Natural killer cell (primary cell): Measurements from ENCODE around the gene ZBED1. TPM values are rescaled to one million over a fixed set of nuclear protein-coding genes. Genes with fewer than 3 reads are reported as not detected.
A peak's percentile ranks its signal among the peaks of the same experiment; 100 is the strongest.

Source experiments
- ATAC-seq, 3 donors: fragments of 150-1000 bp in 2 of 3; fragments of 200-7000 bp in 1 of 3; cut with Tn5 transposase; 1 replicate in 1 of 3; 2 replicates in 2 of 3; pipeline ENCODE4 v1.10.0; 2021; ENCODE audit warnings: mild to moderate bottlenecking in 2 of 3, moderate library complexity in 2 of 3
- DNase-seq, 2 donors: peaks; one replicate each; pipeline versions ENCODE4 v3.0.0 to v3.0.0-alpha.2; 2013 to 2021; ENCODE audit warnings: mixed read lengths in 1 of 2
- H3K27ac ChIP-seq: one replicate; pipeline ENCODE4 v1.5.1; 2013; ENCODE audit warnings: mild to moderate bottlenecking, low read length
- H3K27me3 ChIP-seq: one replicate; pipeline ENCODE4 v1.6.1; 2013; ENCODE audit warnings: low read length; ENCODE audit not compliant: control insufficient read depth, insufficient read depth
- H3K36me3 ChIP-seq: one replicate; pipeline ENCODE4 v1.6.1; 2013; ENCODE audit warnings: low read length; ENCODE audit not compliant: control insufficient read depth, insufficient read depth
- H3K4me1 ChIP-seq: one replicate; pipeline ENCODE4 v1.6.1; 2013; ENCODE audit warnings: low read length; ENCODE audit not compliant: control insufficient read depth, insufficient read depth
- H3K4me3 ChIP-seq: one replicate; pipeline ENCODE4 v1.5.1; 2013; ENCODE audit warnings: low read length
- H3K9me3 ChIP-seq: one replicate; pipeline ENCODE4 v1.6.1; 2013; ENCODE audit warnings: low read length; ENCODE audit not compliant: control insufficient read depth, insufficient read depth
- H3K27ac Mint-ChIP-seq, 2 donors: one replicate each; pipeline ENCODE4 v1.8.0; 2022; ENCODE audit warnings: mild to moderate bottlenecking in 2 of 2, mixed read lengths in 2 of 2, moderate library complexity in 1 of 2
- H3K27me3 Mint-ChIP-seq, 2 donors: one replicate each; pipeline ENCODE4 v1.8.0; 2022; ENCODE audit warnings: low read depth in 2 of 2, mixed read lengths in 2 of 2
- H3K36me3 Mint-ChIP-seq: one replicate; pipeline ENCODE4 v1.8.0; 2022; ENCODE audit warnings: mixed read lengths
- H3K4me1 Mint-ChIP-seq, 2 donors: one replicate each; pipeline ENCODE4 v1.8.0; 2022; ENCODE audit warnings: mixed read lengths in 2 of 2
- H3K4me3 Mint-ChIP-seq: one replicate; pipeline ENCODE4 v1.8.0; 2022; ENCODE audit warnings: mild to moderate bottlenecking, moderate library complexity, mixed read lengths
- H3K9me3 Mint-ChIP-seq, 2 donors: one replicate each; pipeline ENCODE4 v1.8.0; 2022; ENCODE audit warnings: mixed read lengths in 2 of 2
- CTCF ChIP-seq: fragments of 200-600 bp; IDR thresholded peaks from one replicate; pipeline ENCODE4 v1.8.0; 2022; ENCODE audit warnings: antibody characterized with exemption
- WGBS: methylation state at CpG from one replicate; pipeline ENCODE4 v1.1.7; 2013; ENCODE audit warnings: missing lambda C conversion rate; ENCODE audit not compliant: insufficient coverage; 5-methylcytosine and 5-hydroxymethylcytosine counted together
- intact Hi-C: fragments of 100-400 bp; cut with micrococcal nuclease; formaldehyde crosslinking; loops from one replicate; pipeline ENCODE4 v1.14.2; 2022
- total RNA-seq, 4 donors: library from RNA; stranded (reverse); fragments of 120-200 nt in 1 of 4; gene quantifications; one replicate each; pipeline versions ENCODE4 v1.2.3 to v1.2.4, GENCODE V29; 2013 to 2022

The ZBED1 gene
- total RNA-seq, 3 donors from 2014 or later (not counting 1 experiment from before 2014, with no cell fraction given): 30.5 to 36.3 (median 33.8) TPM

DNA sequence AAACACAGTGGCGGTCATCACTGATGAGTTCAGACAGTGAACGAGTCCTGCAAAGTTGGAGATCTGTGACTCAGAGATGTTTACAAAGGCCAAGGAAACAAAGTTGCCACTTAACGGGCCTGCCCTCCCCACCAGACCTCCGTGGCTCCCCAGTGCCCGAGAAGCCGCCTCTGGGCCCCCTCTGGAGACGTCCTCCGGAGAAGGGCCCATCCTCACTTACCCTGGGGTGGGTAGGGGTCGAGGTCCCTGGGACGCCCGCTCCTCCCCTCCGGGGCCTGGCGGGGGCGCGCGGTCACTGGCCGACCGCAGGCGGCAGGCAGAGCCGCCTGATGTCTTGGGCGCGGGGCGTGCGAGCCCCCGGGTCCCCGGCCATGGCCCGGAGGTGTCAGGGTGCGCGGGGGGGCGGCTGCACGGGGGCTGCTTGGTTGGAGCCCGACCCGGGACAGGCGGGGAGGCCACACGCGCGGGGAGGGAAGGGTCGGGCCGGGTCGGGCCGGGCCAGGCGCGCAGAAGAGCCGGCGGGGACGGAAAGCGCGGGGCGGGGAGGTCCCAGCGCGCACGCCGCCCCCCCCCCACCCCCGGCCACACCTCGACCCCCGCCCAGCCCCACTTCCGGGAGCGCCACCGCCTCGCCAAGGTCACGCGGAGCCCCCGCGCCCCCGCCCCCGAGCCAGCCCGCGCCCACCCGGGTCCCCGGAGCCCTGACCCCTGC lies 529 bp downstream of the ZBED1 start:
- Histone ChIP-seq H3K27me3 (no peaks in the 10 kb centered on the region), H3K27ac (peak overlapping the region; percentile 81), H3K4me3 (peak overlapping the region; percentile 75), H3K4me1 (peaks cover 30% of the 10 kb centered on the region), H3K36me3 (peaks cover 5% of the 10 kb centered on the region), H3K9me3 (no peaks in the 10 kb centered on the region)
- DNase-seq (peak; percentile 31 to 44), ATAC-seq (peak; percentile 54 to 64 (median 56))
- TF ChIP-seq CTCF: no peak
- under 1% methylated on average over 62 of the region's 70 CpGs for WGBS
- Mint-ChIP-seq H3K4me1 (peaks cover 16 to 37% of the 10 kb centered on the region in 2 donors), H3K27me3 (no peaks in the 10 kb centered on the region), H3K36me3 (no peaks in the 10 kb centered on the region), H3K9me3 (no peaks in the 10 kb centered on the region), H3K27ac (peak overlapping the region; percentile 80 to 92), H3K4me3 (peak overlapping the region; percentile 81)
- intact Hi-C loops: loop anchor here (5.0 kb wide), 1 partner anchor 843 kb away; no protein-coding TSS in a partner anchor

- intact Hi-C loops: no loop called here
- H3K9me3 Mint-ChIP-seq: no peaks in the 10 kb centered on the region
- no peaks in the 10 kb centered on the region for H3K27me3 Mint-ChIP-seq
- H3K27ac Mint-ChIP-seq: peak overlapping the region; percentile 80 to 89
- Histone ChIP-seq H3K9me3 (no peaks in the 10 kb centered on the region), H3K27ac (peak overlapping the region; percentile 81), H3K4me3 (no peak overlapping the region), H3K27me3 (no peaks in the 10 kb centered on the region), H3K36me3 (peaks cover 5% of the 10 kb centered on the region), H3K4me1 (peaks cover 30% of the 10 kb centered on the region)
- DNase-seq (no peak), ATAC-seq (no peak)
- peaks cover 16 to 37% of the 10 kb centered on the region in 2 donors for H3K4me1 Mint-ChIP-seq
- H3K4me3 Mint-ChIP-seq: peak overlapping the region; percentile 81
- TF ChIP-seq CTCF: no peak
- H3K36me3 Mint-ChIP-seq: no peaks in the 10 kb centered on the region
- WGBS: 89% methylated on average over 8 of the region's 8 CpGs
These were observed 1.3 kb downstream of the ZBED1 start for GRCh38 chrX:2499507-2499906.

DNA sequence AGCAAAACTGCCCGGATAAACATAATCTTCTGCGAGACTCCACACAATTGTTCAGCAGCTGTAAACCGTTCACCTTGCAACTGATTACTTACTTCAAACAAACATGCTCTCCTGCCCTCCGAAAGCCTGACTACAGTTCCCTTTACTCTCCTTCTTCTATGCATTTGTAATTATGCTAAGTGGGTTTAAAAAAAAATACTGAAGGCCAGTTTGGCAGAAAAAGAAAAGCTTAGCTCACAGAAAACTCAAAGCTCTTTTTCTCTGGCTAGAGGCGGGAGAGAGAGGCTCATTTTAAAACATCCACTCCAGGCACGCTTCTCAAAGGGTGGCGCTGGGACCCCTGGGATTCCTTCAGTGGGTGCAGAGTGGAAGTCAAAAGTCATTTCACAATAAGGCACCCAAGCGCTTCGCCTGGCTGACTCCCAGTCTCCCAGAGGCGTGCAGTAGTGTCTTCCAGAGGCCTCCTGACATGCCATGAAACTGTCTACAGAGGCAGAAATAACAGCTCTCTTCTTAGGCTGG lies 1.9 kb downstream of the ZBED1 start:
- H3K27ac ChIP-seq: peak overlapping the region; percentile 41
- Mint-ChIP-seq H3K4me1 (peaks cover 16 to 37% of the 10 kb centered on the region in 2 donors), H3K4me3 (peak overlapping the region; percentile 81), H3K36me3 (no peaks in the 10 kb centered on the region), H3K27ac (peak overlapping the region; percentile 80 to 89), H3K9me3 (no peaks in the 10 kb centered on the region), H3K27me3 (no peaks in the 10 kb centered on the region)
- no peak for TF ChIP-seq CTCF
- H3K27me3 ChIP-seq: no peaks in the 10 kb centered on the region
- H3K36me3 ChIP-seq: peaks cover 5% of the 10 kb centered on the region
- DNase-seq: no peak
- H3K4me3 ChIP-seq: no peak overlapping the region
- WGBS: 73% methylated on average over 7 of the region's 10 CpGs
- H3K9me3 ChIP-seq: no peaks in the 10 kb centered on the region
- peaks cover 30% of the 10 kb centered on the region for H3K4me1 ChIP-seq
- intact Hi-C loops: no loop called here
- ATAC-seq: no peak
